Heart right ventricle (tissue), 16 donors: ENCODE data around the gene CALD1. TPM values are rescaled to one million over a fixed set of nuclear protein-coding genes. Genes with fewer than 3 reads are reported as not detected.

Experiments used
- ATAC-seq, 8 donors: fragments of 200-7000 bp; cut with Tn5 transposase; one replicate each; pipeline ENCODE4 v1.9.1; 2020; ENCODE audit warnings: mild to moderate bottlenecking in 8 of 8, moderate library complexity in 8 of 8, moderate number of reproducible peaks in 1 of 8
- DNase-seq, 2 donors: peaks; one replicate each; pipeline ENCODE4 v3.0.0-alpha.2; 2020
- H3K27ac ChIP-seq, 10 donors: fragments of 200-600 bp; sonication (generic) in 2 of 10; one replicate each; pipeline versions ENCODE4 v1.5.0 to v1.8.0; 2020 to 2022; ENCODE audit warnings: mild to moderate bottlenecking in 3 of 10
- H3K27me3 ChIP-seq, 7 donors: fragments of 200-600 bp; one replicate each; pipeline ENCODE4 v1.8.0; 2021 to 2022; ENCODE audit warnings: mild to moderate bottlenecking in 2 of 7
- H3K36me3 ChIP-seq, 9 donors: fragments of 200-600 bp; sonication (generic) in 1 of 9; one replicate each; pipeline versions ENCODE4 v1.5.0 to v1.8.0; 2020 to 2022; ENCODE audit warnings: mild to moderate bottlenecking in 2 of 9
- H3K4me1 ChIP-seq, 9 donors: fragments of 200-600 bp; sonication (generic) in 1 of 9; one replicate each; pipeline versions ENCODE4 v1.5.0 to v1.8.0; 2020 to 2022; ENCODE audit warnings: mild to moderate bottlenecking in 4 of 9
- H3K4me3 ChIP-seq, 10 donors: fragments of 200-600 bp; sonication (generic) in 2 of 10; one replicate each; pipeline versions ENCODE4 v1.5.0 to v1.8.0; 2020 to 2022; ENCODE audit warnings: mild to moderate bottlenecking in 7 of 10, moderate library complexity in 2 of 10
- H3K9me3 ChIP-seq, 11 donors: fragments of 200-600 bp in 10 of 11; sonication (generic) in 2 of 11; one replicate each; pipeline versions ENCODE4 v1.5.0 to v1.8.0; 2013 to 2022; ENCODE audit warnings: mild to moderate bottlenecking in 2 of 11, control low read depth in 1 of 11, moderate library complexity in 1 of 11
- CTCF ChIP-seq, 9 donors: fragments of 200-600 bp; sonication (generic) in 2 of 9; IDR thresholded peaks; one replicate each; pipeline versions ENCODE4 v1.5.0 to v1.8.0; 2021 to 2022; ENCODE audit warnings: antibody characterized with exemption in 9 of 9, mild to moderate bottlenecking in 5 of 9, moderate library complexity in 1 of 9
- WGBS, 2 donors: extraction: QIAGEN DNeasy Blood & Tissue Kit; methylation state at CpG; one replicate each; pipeline ENCODE4 v1.1.7; 2013; ENCODE audit warnings: inconsistent platforms in 1 of 2; 5-methylcytosine and 5-hydroxymethylcytosine counted together
- intact Hi-C, 10 donors: fragments of 100-400 bp; cut with DNase I; formaldehyde crosslinking; loops; one replicate each; pipeline versions ENCODE4 v1.11.1 to v1.14.2; 2022
- polyA plus RNA-seq, 2 donors: library from polyadenylated mRNA; stranded (reverse); fragments of 200-250 nt; gene quantifications; one replicate each; pipeline ENCODE4 v1.2.3, GENCODE V29; 2013
- total RNA-seq, 10 donors: library from RNA; stranded (reverse); fragmentation: NEBNext Ultra II Directional in 3 of 10; extraction: Animal tissue kit (Norgen Biotek cat#: 25700) in 3 of 10; gene quantifications; one replicate each; pipeline versions ENCODE4 v1.2.1 to v1.2.4, GENCODE V29; 2021 to 2023
- donor health status: Arrhythmogenic right ventricular cardiomyopathy.
- donor health status: ischemic (EF 13 %, LVEDD 7.1; RV severe dilation, severe dysfunction).
- donor health status: healthy with polysubstance abuse.
- donor health status: DM: no; HTN: yes; CAD: no.
- donor health status: DM: no; HTN: no; CAD: no.
- donor health status: ischemic (EF 25% LVEDD 6.9; RV normal size, moderate dysfunction).
- donor health status: ischemic (EF 25% LVEDD 5.7; RV mildly dilated, moderate dysfunction).
- donor health status: healthy.
- donor health status: DM: yes; HTN: yes; CAD: no.
- donor health status: Ischemic cardiomyopathy.
- donor health status: ischemic (EF 35%, LVEDD 5.7; RV mildly dilated, moderate dysfunction).
- donor health status: nonischemic (EF 11% LVEDD 7.7; RV severe dilation, severe dysfunction).
- donor health status: DM: yes; HTN: yes; CAD: no.
- donor health status: PGD.
- donor health status: ischemic (EF 29% LVEDD 5.4; RV normal size, mild dysfunction).
- donor health status: nonischemic (EF 23%, LVEDD 6.1; RV moderate dilation, normal function).

The CALD1 gene
- total and polyA plus RNA-seq, 12 donors = 69.9 to 180 (median 126) TPM

- 42 to 70% methylated on average over 1 of the region's 1 CpG for WGBS, 2 donors
- intact Hi-C loops = loop anchor here in 1 of 10 donors (5.0 kb wide), 1 partner anchor 43 kb away; no protein-coding TSS in a partner anchor
- Histone ChIP-seq H3K36me3 (peaks cover 0 to 7% (median 0%) of the 10 kb centered on the region in 9 donors), H3K27me3 (no peaks in the 10 kb centered on the region), H3K4me3 (no peak overlapping the region), H3K27ac (peak overlapping the region in 1 of 10 donors; percentile 27), H3K9me3 (peaks cover 0 to 4% (median 0%) of the 10 kb centered on the region in 11 donors), H3K4me1 (peaks cover 10 to 86% (median 65%) of the 10 kb centered on the region in 9 donors)
- no peak for DNase-seq
- ATAC-seq = no peak
- TF ChIP-seq CTCF (IDR thresholded peaks at IDR 0.05) = no peak
Observed at GRCh38 chr7:134809616-134810015, 30.2 kb downstream of the CALD1 start.

GRCh38 chr7:134811765-134812164, 32.3 kb downstream of the CALD1 start:
- Histone ChIP-seq H3K27me3 (no peaks in the 10 kb centered on the region), H3K4me3 (no peak overlapping the region), H3K36me3 (peaks cover 0 to 7% (median 0%) of the 10 kb centered on the region in 9 donors), H3K4me1 (peaks cover 10 to 94% (median 72%) of the 10 kb centered on the region in 9 donors), H3K9me3 (no peaks in the 10 kb centered on the region), H3K27ac (peak overlapping the region in 8 of 10 donors; percentile 19 to 77 (median 54))
- intact Hi-C loops = loop anchor here in 1 of 10 donors (5.0 kb wide), 1 partner anchor 41 kb away; no protein-coding TSS in a partner anchor
- ATAC-seq = peak in 5 of 8 donors; percentile 34 to 53 (median 40)
- WGBS, 2 donors = 18% methylated on average over 3 of the region's 3 CpGs
- no peak for TF ChIP-seq CTCF (IDR thresholded peaks at IDR 0.05)
- DNase-seq = no peak

GRCh38 chr7:134813663-134814396, 34.4 kb downstream of the CALD1 start:
- no peaks in the 10 kb centered on the region for H3K9me3 ChIP-seq
- H3K36me3 ChIP-seq = peaks cover 0 to 11% (median 0%) of the 10 kb centered on the region in 9 donors
- peaks cover 10 to 91% (median 72%) of the 10 kb centered on the region in 9 donors for H3K4me1 ChIP-seq
- H3K27me3 ChIP-seq = no peaks in the 10 kb centered on the region
- no peak for TF ChIP-seq CTCF (IDR thresholded peaks at IDR 0.05)
- H3K27ac ChIP-seq = peak overlapping the region in 8 of 10 donors; percentile 24 to 77 (median 33)
- intact Hi-C loops = loop anchor here in 1 of 10 donors (5.0 kb wide), 1 partner anchor 38 kb away; no protein-coding TSS in a partner anchor
- DNase-seq (no peak), ATAC-seq (peak in 5 of 8 donors; percentile 35 to 77 (median 54))
- 56 to 58% methylated on average over 6 of the region's 6 CpGs for WGBS, 2 donors
- H3K4me3 ChIP-seq = no peak overlapping the region

GRCh38 chr7:134814730-134815364, 35.4 kb downstream of the CALD1 start:
- peak overlapping the region in 4 of 10 donors; percentile 12 to 77 (median 54) for H3K27ac ChIP-seq
- no peak for DNase-seq

More at GRCh38 chr7:134814730-134815364, 35.4 kb downstream of the CALD1 start:
- peak in 1 of 8 donors; percentile 57 for ATAC-seq
- peaks cover 10 to 81% (median 64%) of the 10 kb centered on the region in 9 donors for H3K4me1 ChIP-seq
- H3K9me3 ChIP-seq = no peaks in the 10 kb centered on the region
- 84 to 94% methylated on average over 4 of the region's 4 CpGs for WGBS, 2 donors
- H3K27me3 ChIP-seq = no peaks in the 10 kb centered on the region
- H3K4me3 ChIP-seq = no peak overlapping the region
- intact Hi-C loops = loop anchor here in 1 of 10 donors (5.0 kb wide), 1 partner anchor 37 kb away; no protein-coding TSS in a partner anchor
- no peak for TF ChIP-seq CTCF (IDR thresholded peaks at IDR 0.05)
- peaks cover 0 to 18% (median 5%) of the 10 kb centered on the region in 9 donors for H3K36me3 ChIP-seq
